MG63 (cell line): ENCODE measurements around the gene TRIM31. TPM values are rescaled to one million over a fixed set of nuclear protein-coding genes. Genes with fewer than 3 reads are reported as not detected.

ENCODE experiments used
- DNase-seq: peaks from one replicate; pipeline ENCODE4 v3.0.0-alpha.2; 2020
- H3K27me3 ChIP-seq: fragments of 250-450 bp; sonication (Bioruptor Pico); 2 replicates; pipeline ENCODE4 v1.5.1; 2020; ENCODE audit warnings: mild to moderate bottlenecking, moderate library complexity
- H3K36me3 ChIP-seq: fragments of 250-450 bp; sonication (Bioruptor Pico); 2 replicates; pipeline ENCODE4 v1.5.1; 2020; ENCODE audit warnings: mild to moderate bottlenecking, moderate library complexity
- H3K4me3 ChIP-seq: fragments of 250-450 bp; sonication (Bioruptor Pico); 2 replicates; pipeline ENCODE4 v1.5.1; 2020; ENCODE audit warnings: mild to moderate bottlenecking, moderate library complexity
- H3K9me3 ChIP-seq: fragments of 250-450 bp; sonication (Bioruptor Pico); 2 replicates; pipeline ENCODE4 v1.5.1; 2020; ENCODE audit warnings: mild to moderate bottlenecking, moderate library complexity
- total RNA-seq: library from RNA; depleted of rRNA; stranded (reverse); fragments of >200 nt; shearing (Covaris generic); gene quantifications from 2 replicates; pipeline ENCODE4 v1.2.3, GENCODE V29; 2014; ENCODE audit warnings: low replicate concordance

TRIM31 gene
- total RNA-seq, 1 experiment from 2014 or later: not detected

GRCh38 chr6:30100585-30101443 lies 12.1 kb downstream of the TRIM31 start:
- H3K4me3 ChIP-seq: no peak overlapping the region
- no peaks in the 10 kb centered on the region for H3K9me3 ChIP-seq
- peaks cover 2% of the 10 kb centered on the region; the same call in 1 of the 2 replicates for H3K27me3 ChIP-seq
- no peak for DNase-seq
- H3K36me3 ChIP-seq: no peaks in the 10 kb centered on the region

- no peak overlapping the region for H3K4me3 ChIP-seq
- peaks cover 2% of the 10 kb centered on the region; the same call in 1 of the 2 replicates for H3K27me3 ChIP-seq
These were observed 12.7 kb downstream of the TRIM31 start for GRCh38 chr6:30100154-30100553.

GRCh38 chr6:30097902-30098768 lies 14.8 kb downstream of the TRIM31 start:
- no peaks in the 10 kb centered on the region for H3K9me3 ChIP-seq
- H3K4me3 ChIP-seq: no peak overlapping the region
- DNase-seq: no peak
- H3K36me3 ChIP-seq: no peaks in the 10 kb centered on the region
- peaks cover 2% of the 10 kb centered on the region; the same call in 1 of the 2 replicates for H3K27me3 ChIP-seq

More at GRCh38 chr6:30100154-30100553, 12.7 kb downstream of the TRIM31 start:
- Histone ChIP-seq H3K36me3 (no peaks in the 10 kb centered on the region), H3K9me3 (no peaks in the 10 kb centered on the region)
- no peak for DNase-seq

GRCh38 chr6:30096829-30097228 lies 16.1 kb downstream of the TRIM31 start:
- Histone ChIP-seq H3K36me3 (no peaks in the 10 kb centered on the region), H3K9me3 (no peaks in the 10 kb centered on the region), H3K27me3 (peaks cover 2% of the 10 kb centered on the region; the same call in 1 of the 2 replicates), H3K4me3 (no peak overlapping the region)
- no peak for DNase-seq

- Histone ChIP-seq H3K9me3 (no peaks in the 10 kb centered on the region), H3K36me3 (no peaks in the 10 kb centered on the region), H3K4me3 (no peak overlapping the region), H3K27me3 (no peaks in the 10 kb centered on the region)
- no peak for DNase-seq
These were observed 18.8 kb downstream of the TRIM31 start for GRCh38 chr6:30093951-30094661.

- H3K27me3 ChIP-seq: no peaks in the 10 kb centered on the region
- no peaks in the 10 kb centered on the region for H3K36me3 ChIP-seq
- H3K9me3 ChIP-seq: no peaks in the 10 kb centered on the region
These were observed 19.9 kb downstream of the TRIM31 start for GRCh38 chr6:30092852-30093543.

GRCh38 chr6:30091577-30092381 lies 21.1 kb downstream of the TRIM31 start:
- peak; percentile 84 for DNase-seq
- Histone ChIP-seq H3K36me3 (no peaks in the 10 kb centered on the region), H3K27me3 (no peaks in the 10 kb centered on the region), H3K9me3 (no peaks in the 10 kb centered on the region), H3K4me3 (no peak overlapping the region)

More at GRCh38 chr6:30092852-30093543, 19.9 kb downstream of the TRIM31 start:
- no peak overlapping the region for H3K4me3 ChIP-seq
- DNase-seq: no peak

GRCh38 chr6:30087876-30088275 lies 25.0 kb downstream of the TRIM31 start:
- H3K36me3 ChIP-seq: no peaks in the 10 kb centered on the region
- no peak overlapping the region for H3K4me3 ChIP-seq
- no peak for DNase-seq
- H3K9me3 ChIP-seq: no peaks in the 10 kb centered on the region
- H3K27me3 ChIP-seq: no peaks in the 10 kb centered on the region

- no peaks in the 10 kb centered on the region for H3K36me3 ChIP-seq
- H3K4me3 ChIP-seq: no peak overlapping the region
- no peak for DNase-seq
- no peaks in the 10 kb centered on the region for H3K9me3 ChIP-seq
- no peaks in the 10 kb centered on the region for H3K27me3 ChIP-seq
These were observed 35.7 kb downstream of the TRIM31 start for GRCh38 chr6:30077218-30077617.

GRCh38 chr6:30075790-30076732 lies 36.8 kb downstream of the TRIM31 start:
- DNase-seq: no peak
- H3K9me3 ChIP-seq: no peaks in the 10 kb centered on the region
- no peak overlapping the region for H3K4me3 ChIP-seq
- no peaks in the 10 kb centered on the region for H3K27me3 ChIP-seq
- no peaks in the 10 kb centered on the region for H3K36me3 ChIP-seq

- Histone ChIP-seq H3K9me3 (no peaks in the 10 kb centered on the region), H3K4me3 (no peak within 1 kb of the TSS), H3K36me3 (no peaks in the 10 kb centered on the region), H3K27me3 (no peaks in the 10 kb centered on the region)
- DNase-seq: no peak
These were observed 37.6 kb downstream of the TRIM31 start, which contains the start of gene RNF39 for GRCh38 chr6:30075094-30075789. RNF39 (minus strand) TSS chr6:30075769; CDS start chr6:30075585, 184 bp downstream.

- Histone ChIP-seq H3K9me3 (no peaks in the 10 kb centered on the region), H3K27me3 (no peaks in the 10 kb centered on the region), H3K4me3 (no peak overlapping the region), H3K36me3 (no peaks in the 10 kb centered on the region)
- no peak for DNase-seq
These were observed 38.4 kb downstream of the TRIM31 start for GRCh38 chr6:30074331-30075093.

- Histone ChIP-seq H3K36me3 (no peaks in the 10 kb centered on the region), H3K27me3 (no peaks in the 10 kb centered on the region), H3K9me3 (no peaks in the 10 kb centered on the region), H3K4me3 (no peak overlapping the region)
- DNase-seq: no peak
These were observed 39.2 kb downstream of the TRIM31 start for GRCh38 chr6:30073489-30074235.
